ENCODE measurements around the gene DYDC2.

DNA sequence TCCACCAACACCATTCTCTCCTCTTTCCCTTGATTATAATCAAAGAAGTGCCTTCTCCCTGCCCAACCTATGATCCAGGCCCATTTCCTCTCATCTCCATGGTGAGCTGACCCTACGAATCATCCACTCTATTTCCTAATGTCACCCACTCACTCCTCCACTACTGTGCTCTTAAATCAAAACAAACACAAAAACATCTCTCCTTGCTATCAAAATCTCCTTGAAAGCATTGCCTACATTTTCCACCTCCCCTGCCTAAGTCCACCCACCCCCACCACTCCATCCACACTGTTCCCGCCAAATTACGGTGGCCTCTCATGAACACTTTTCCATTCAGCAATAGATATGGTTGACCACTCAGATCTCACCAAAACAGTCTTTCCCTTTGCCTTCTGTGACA, 5.4 kb upstream of the DYDC2 start:
- TF ChIP-seq ZFP3 (CRISPR knock-in tag; IDR thresholded peaks at IDR 0.05) (no peak), TCF4 (CRISPR knock-in tag; IDR thresholded peaks at IDR 0.05; ENCODE audit: borderline replicate concordance) (no peak), ZNF8 (CRISPR knock-in tag; IDR thresholded peaks at IDR 0.05) (no peak), PPARA (CRISPR knock-in tag; IDR thresholded peaks at IDR 0.05; ENCODE audit: borderline replicate concordance) (no peak)
- TF ChIP-seq, protein P1, sequence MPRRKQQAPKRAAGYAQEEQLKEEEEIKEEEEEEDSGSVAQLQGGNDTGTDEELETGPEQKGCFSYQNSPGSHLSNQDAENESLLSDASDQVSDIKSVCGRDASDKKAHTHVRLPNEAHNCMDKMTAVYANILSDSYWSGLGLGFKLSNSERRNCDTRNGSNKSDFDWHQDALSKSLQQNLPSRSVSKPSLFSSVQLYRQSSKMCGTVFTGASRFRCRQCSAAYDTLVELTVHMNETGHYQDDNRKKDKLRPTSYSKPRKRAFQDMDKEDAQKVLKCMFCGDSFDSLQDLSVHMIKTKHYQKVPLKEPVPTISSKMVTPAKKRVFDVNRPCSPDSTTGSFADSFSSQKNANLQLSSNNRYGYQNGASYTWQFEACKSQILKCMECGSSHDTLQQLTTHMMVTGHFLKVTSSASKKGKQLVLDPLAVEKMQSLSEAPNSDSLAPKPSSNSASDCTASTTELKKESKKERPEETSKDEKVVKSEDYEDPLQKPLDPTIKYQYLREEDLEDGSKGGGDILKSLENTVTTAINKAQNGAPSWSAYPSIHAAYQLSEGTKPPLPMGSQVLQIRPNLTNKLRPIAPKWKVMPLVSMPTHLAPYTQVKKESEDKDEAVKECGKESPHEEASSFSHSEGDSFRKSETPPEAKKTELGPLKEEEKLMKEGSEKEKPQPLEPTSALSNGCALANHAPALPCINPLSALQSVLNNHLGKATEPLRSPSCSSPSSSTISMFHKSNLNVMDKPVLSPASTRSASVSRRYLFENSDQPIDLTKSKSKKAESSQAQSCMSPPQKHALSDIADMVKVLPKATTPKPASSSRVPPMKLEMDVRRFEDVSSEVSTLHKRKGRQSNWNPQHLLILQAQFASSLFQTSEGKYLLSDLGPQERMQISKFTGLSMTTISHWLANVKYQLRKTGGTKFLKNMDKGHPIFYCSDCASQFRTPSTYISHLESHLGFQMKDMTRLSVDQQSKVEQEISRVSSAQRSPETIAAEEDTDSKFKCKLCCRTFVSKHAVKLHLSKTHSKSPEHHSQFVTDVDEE (CRISPR knock-in tag; IDR thresholded peaks at IDR 0.05): no peak
- TF ChIP-seq, protein P2, sequence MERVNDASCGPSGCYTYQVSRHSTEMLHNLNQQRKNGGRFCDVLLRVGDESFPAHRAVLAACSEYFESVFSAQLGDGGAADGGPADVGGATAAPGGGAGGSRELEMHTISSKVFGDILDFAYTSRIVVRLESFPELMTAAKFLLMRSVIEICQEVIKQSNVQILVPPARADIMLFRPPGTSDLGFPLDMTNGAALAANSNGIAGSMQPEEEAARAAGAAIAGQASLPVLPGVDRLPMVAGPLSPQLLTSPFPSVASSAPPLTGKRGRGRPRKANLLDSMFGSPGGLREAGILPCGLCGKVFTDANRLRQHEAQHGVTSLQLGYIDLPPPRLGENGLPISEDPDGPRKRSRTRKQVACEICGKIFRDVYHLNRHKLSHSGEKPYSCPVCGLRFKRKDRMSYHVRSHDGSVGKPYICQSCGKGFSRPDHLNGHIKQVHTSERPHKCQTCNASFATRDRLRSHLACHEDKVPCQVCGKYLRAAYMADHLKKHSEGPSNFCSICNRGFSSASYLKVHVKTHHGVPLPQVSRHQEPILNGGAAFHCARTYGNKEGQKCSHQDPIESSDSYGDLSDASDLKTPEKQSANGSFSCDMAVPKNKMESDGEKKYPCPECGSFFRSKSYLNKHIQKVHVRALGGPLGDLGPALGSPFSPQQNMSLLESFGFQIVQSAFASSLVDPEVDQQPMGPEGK (CRISPR knock-in tag; IDR thresholded peaks at IDR 0.05; ENCODE audit: borderline replicate concordance): no peak
